Tibial nerve (tissue), 4 donors: ENCODE data around the gene NDFIP1. TPM values are rescaled to one million over a fixed set of nuclear protein-coding genes. Genes with fewer than 3 reads are reported as not detected.

Experiments used
- DNase-seq, 2 donors: peaks; one replicate each; pipeline ENCODE4 v3.0.0-alpha.2; 2019; ENCODE audit warnings: low spot score in 2 of 2
- H3K27ac ChIP-seq, 4 donors: fragments of 200-600 bp; sonication (generic) in 3 of 4; one replicate each; pipeline ENCODE4 v1.5.1; 2017 to 2019; ENCODE audit warnings: mild to moderate bottlenecking in 1 of 4
- H3K27me3 ChIP-seq, 2 donors: fragments of 200-600 bp; sonication (generic) in 1 of 2; one replicate each; pipeline versions ENCODE4 v1.5.1 to v1.6.0; 2017 to 2019
- H3K36me3 ChIP-seq, 3 donors: fragments of 200-600 bp; sonication (generic); one replicate each; pipeline ENCODE4 v1.5.1; 2018 to 2019
- H3K4me1 ChIP-seq, 4 donors: fragments of 200-600 bp; sonication (generic) in 3 of 4; one replicate each; pipeline ENCODE4 v1.5.1; 2017 to 2019
- H3K4me3 ChIP-seq, 4 donors: fragments of 200-600 bp; sonication (generic) in 3 of 4; one replicate each; pipeline ENCODE4 v1.5.1; 2017 to 2019; ENCODE audit warnings: mild to moderate bottlenecking in 1 of 4, moderate library complexity in 1 of 4
- H3K9me3 ChIP-seq, 4 donors: fragments of 200-600 bp; sonication (generic) in 3 of 4; one replicate each; pipeline ENCODE4 v1.5.1; 2017 to 2019
- EP300 ChIP-seq, 2 donors: sonication (generic); formaldehyde crosslinking; IDR thresholded peaks; one replicate each; pipeline ENCODE4 v1.6.1; 2017; ENCODE audit warnings: antibody characterized with exemption in 2 of 2, mild to moderate bottlenecking in 1 of 2
- POLR2A ChIP-seq, 2 donors: fragments of 450-650 bp; IDR thresholded peaks; one replicate each; pipeline ENCODE4 v1.6.1; 2017; ENCODE audit warnings: antibody characterized with exemption in 2 of 2, mild to moderate bottlenecking in 2 of 2, moderate library complexity in 2 of 2
- WGBS, 2 donors: methylation state at CpG; one replicate each; pipeline ENCODE4 v1.1.5; 2018; 5-methylcytosine and 5-hydroxymethylcytosine counted together
- total RNA-seq, 4 donors: library from RNA; depleted of rRNA; stranded (reverse); fragments of >200 nt; gene quantifications; one replicate each; pipeline ENCODE4 v1.1.0, GENCODE V29; 2016
- TF ChIP-seq, protein P1 (sequence below), 5 experiments: fragments of 200-600 bp in 3 of 5; fragments of 450-650 bp in 2 of 5; sonication (generic) in 3 of 5; IDR thresholded peaks; one replicate each; pipeline ENCODE4 v1.5.1; 2016 to 2019; ENCODE audit warnings: antibody characterized with exemption in 5 of 5, mild to moderate bottlenecking in 3 of 5, moderate library complexity in 2 of 5

The NDFIP1 gene
- total RNA-seq, 4 donors from 2014 or later = 96.1 to 172 (median 107) TPM

DNA sequence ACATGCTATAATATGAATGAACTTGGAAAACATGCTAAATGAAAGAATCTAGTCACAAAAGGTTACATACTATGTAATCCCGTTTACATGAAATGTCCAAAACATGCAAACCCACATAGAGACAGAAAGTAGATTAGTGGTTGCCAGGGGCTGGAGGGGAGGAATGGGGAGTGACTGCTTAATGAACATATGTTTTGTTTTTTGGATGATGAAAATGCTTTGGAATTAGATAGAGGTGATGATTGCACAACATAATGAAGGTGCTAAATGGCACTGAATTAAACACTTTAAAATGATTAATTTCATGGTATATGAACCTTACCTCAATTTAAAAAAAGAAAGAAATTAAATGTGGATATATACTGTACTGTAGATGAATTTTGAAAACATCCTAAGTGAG lies 17.6 kb upstream of the NDFIP1 start:
- 45 to 47% methylated on average over 1 of the region's 1 CpG for WGBS, 2 donors
- Histone ChIP-seq H3K27ac (no peak overlapping the region), H3K36me3 (no peaks in the 10 kb centered on the region), H3K27me3 (no peaks in the 10 kb centered on the region), H3K4me1 (peaks cover 0 to 4% (median 0%) of the 10 kb centered on the region in 4 donors), H3K4me3 (no peak overlapping the region), H3K9me3 (no peaks in the 10 kb centered on the region)
- TF ChIP-seq, protein P1, sequence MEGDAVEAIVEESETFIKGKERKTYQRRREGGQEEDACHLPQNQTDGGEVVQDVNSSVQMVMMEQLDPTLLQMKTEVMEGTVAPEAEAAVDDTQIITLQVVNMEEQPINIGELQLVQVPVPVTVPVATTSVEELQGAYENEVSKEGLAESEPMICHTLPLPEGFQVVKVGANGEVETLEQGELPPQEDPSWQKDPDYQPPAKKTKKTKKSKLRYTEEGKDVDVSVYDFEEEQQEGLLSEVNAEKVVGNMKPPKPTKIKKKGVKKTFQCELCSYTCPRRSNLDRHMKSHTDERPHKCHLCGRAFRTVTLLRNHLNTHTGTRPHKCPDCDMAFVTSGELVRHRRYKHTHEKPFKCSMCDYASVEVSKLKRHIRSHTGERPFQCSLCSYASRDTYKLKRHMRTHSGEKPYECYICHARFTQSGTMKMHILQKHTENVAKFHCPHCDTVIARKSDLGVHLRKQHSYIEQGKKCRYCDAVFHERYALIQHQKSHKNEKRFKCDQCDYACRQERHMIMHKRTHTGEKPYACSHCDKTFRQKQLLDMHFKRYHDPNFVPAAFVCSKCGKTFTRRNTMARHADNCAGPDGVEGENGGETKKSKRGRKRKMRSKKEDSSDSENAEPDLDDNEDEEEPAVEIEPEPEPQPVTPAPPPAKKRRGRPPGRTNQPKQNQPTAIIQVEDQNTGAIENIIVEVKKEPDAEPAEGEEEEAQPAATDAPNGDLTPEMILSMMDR (IDR thresholded peaks at IDR 0.05) = no peak
- no peak for TF ChIP-seq EP300 (IDR thresholded peaks at IDR 0.05)
- no peak for TF ChIP-seq POLR2A (IDR thresholded peaks at IDR 0.05)
- no peak for DNase-seq

DNA sequence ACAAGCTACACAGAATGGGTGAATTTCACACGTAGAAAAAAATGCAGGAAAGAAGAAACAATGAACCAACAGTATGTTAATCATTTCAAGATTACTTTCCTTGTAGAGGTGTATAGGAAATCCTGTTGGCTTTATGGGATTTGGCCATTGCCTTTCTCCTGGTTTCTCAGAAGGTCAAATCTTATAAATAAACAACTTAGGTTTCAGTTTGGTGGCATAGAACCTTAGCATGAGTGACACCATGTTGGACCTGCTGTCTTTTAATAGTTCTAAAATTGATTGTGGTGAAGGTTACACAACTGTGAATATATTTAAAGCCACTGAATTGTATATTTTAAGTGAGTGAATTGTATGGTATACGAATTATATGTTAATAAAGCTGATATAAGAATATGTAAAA lies 16.7 kb upstream of the NDFIP1 start:
- 21 to 51% methylated on average over 2 of the region's 2 CpGs for WGBS, 2 donors

DNA sequence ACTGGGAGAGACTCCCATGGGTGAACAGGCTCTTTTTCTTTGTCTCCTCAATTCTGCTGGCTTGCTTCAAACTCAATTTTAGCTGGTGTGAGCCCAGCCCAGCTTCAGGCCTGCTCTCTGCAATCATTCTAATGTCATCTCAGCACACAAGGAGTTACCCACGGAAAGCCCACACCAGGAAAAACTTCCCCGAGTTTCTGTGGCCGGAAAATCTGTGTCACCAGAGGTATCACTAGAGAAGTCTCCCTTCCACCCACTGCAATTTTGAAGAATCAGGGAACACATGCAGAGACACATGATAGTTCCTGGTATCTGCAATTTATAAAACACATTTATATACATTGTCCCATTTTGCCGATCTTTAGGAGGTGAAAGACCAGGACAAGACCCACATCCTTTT lies 13.5 kb upstream of the NDFIP1 start:
- Histone ChIP-seq H3K9me3 (no peaks in the 10 kb centered on the region), H3K4me3 (no peak overlapping the region), H3K27ac (peak overlapping the region in 1 of 4 donors; percentile 11), H3K27me3 (no peaks in the 10 kb centered on the region), H3K36me3 (no peaks in the 10 kb centered on the region), H3K4me1 (peaks cover 0 to 4% (median 0%) of the 10 kb centered on the region in 4 donors)
- DNase-seq = no peak
- 47 to 48% methylated on average over 4 of the region's 4 CpGs for WGBS, 2 donors
- TF ChIP-seq EP300 (IDR thresholded peaks at IDR 0.05) (no peak), POLR2A (IDR thresholded peaks at IDR 0.05) (no peak)
- TF ChIP-seq, protein P1 (IDR thresholded peaks at IDR 0.05) = no peak

More for the DNA sequence above, 16.7 kb upstream of the NDFIP1 start:
- Histone ChIP-seq H3K27ac (no peak overlapping the region), H3K36me3 (no peaks in the 10 kb centered on the region), H3K27me3 (no peaks in the 10 kb centered on the region), H3K9me3 (no peaks in the 10 kb centered on the region), H3K4me3 (no peak overlapping the region), H3K4me1 (peaks cover 0 to 4% (median 0%) of the 10 kb centered on the region in 4 donors)
- TF ChIP-seq, protein P1 (IDR thresholded peaks at IDR 0.05) = no peak
- no peak for TF ChIP-seq POLR2A (IDR thresholded peaks at IDR 0.05)
- no peak for TF ChIP-seq EP300 (IDR thresholded peaks at IDR 0.05)
- DNase-seq = no peak

DNA sequence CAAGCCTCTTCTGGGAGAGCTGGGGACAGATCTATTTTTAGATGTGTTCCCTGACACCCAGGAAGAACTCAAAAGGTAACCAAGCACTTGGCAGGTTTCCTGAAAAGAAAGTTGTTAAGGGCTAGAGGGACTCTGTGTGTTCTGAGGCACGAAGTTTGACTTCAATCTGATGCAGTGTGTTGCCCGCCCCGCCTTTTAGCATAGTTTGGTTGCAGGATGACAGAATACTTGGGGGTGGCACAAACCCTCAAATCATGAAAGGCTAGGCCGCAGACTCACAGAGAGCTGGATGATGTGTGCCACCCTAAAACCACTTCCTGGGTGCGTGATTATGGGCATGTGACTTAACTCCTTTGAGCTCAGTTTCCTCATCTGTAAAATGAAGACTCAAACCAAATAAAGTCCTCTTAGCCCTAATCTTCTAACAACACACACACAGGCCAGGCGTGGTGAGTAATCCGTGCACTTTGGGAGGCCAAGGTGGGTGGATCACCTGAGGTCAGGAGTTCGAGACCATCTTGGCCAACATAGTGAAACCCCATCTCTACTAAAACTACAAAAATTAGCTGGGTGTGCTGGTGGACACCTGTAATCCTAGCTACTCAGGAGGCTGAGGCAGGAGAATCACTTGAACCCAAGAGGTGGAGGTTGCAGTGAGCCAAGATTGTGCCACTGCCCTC lies 12.8 kb upstream of the NDFIP1 start:
- no peak overlapping the region for H3K27ac ChIP-seq
- no peaks in the 10 kb centered on the region for H3K36me3 ChIP-seq
- H3K27me3 ChIP-seq = no peaks in the 10 kb centered on the region
- H3K9me3 ChIP-seq = no peaks in the 10 kb centered on the region
- 78 to 85% methylated on average over 8 of the region's 8 CpGs for WGBS, 2 donors
- no peak for DNase-seq
- no peak overlapping the region for H3K4me3 ChIP-seq
- H3K4me1 ChIP-seq = peaks cover 0 to 4% (median 0%) of the 10 kb centered on the region in 4 donors
- TF ChIP-seq, protein P1 (IDR thresholded peaks at IDR 0.05) = no peak
- TF ChIP-seq POLR2A (IDR thresholded peaks at IDR 0.05) (no peak), EP300 (IDR thresholded peaks at IDR 0.05) (no peak)

DNA sequence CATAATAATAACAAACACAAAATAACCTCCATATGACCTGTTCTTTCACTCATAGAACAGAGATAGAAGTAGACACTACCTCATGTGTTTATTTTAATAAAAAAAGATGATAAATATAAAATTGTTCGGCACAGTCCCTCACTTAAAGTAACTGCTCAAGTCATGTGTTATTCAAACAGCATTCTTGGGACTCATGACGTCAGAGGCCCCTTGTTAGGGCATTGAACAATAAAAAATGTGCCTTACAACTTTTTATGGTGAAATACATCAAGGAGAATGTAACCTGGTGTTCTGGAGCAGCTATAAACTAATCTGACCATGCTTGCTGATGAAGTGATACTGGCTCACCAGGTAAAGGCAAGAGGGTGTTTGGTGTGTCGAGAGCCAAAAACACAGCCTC lies 12.2 kb upstream of the NDFIP1 start:
- Histone ChIP-seq H3K4me3 (no peak overlapping the region), H3K27me3 (no peaks in the 10 kb centered on the region), H3K9me3 (no peaks in the 10 kb centered on the region), H3K4me1 (peaks cover 0 to 4% (median 0%) of the 10 kb centered on the region in 4 donors), H3K27ac (no peak overlapping the region), H3K36me3 (no peaks in the 10 kb centered on the region)
- 63% methylated on average over 3 of the region's 3 CpGs for WGBS, 2 donors
- DNase-seq = no peak
- TF ChIP-seq POLR2A (IDR thresholded peaks at IDR 0.05) (no peak), EP300 (IDR thresholded peaks at IDR 0.05) (no peak)
- TF ChIP-seq, protein P1 (IDR thresholded peaks at IDR 0.05) = no peak
